Activated CD4-positive, alpha-beta T cell treated with anti-CD3 and anti-CD28 coated beads, Interleukin-2, amount 10 ng/mL, durations not matched to agents 7 days and 5 days (primary cell): ENCODE measurements around the gene THAP12. TPM values are rescaled to one million over a fixed set of nuclear protein-coding genes. Genes with fewer than 3 reads are reported as not detected.

Experiments
- CTCF ChIA-PET: fragments of 350-600 bp; sonication (Branson Sonifier 250); formaldehyde crosslinking; loops from one replicate; lab custom pipeline; 2021; ENCODE audit warnings: antibody characterized with exemption; lab: Charles Lee
- POLR2A ChIA-PET: fragments of 350-600 bp; sonication (Branson Sonifier 250); formaldehyde crosslinking; loops from one replicate; lab custom pipeline; 2021; ENCODE audit warnings: antibody characterized with exemption; lab: Charles Lee
- DNase-seq: peaks from one replicate; pipeline ENCODE4 v3.0.0-alpha.2; 2020
- H3K27ac Mint-ChIP-seq: one replicate; pipeline ENCODE4 v1.8.0; 2021; ENCODE audit warnings: mild to moderate bottlenecking, moderate library complexity, mixed read lengths
- H3K27me3 Mint-ChIP-seq: one replicate; pipeline ENCODE4 v1.8.0; 2021; ENCODE audit warnings: mixed read lengths
- H3K36me3 Mint-ChIP-seq: one replicate; pipeline ENCODE4 v1.8.0; 2021; ENCODE audit warnings: low read depth, mixed read lengths
- H3K4me1 Mint-ChIP-seq: one replicate; pipeline ENCODE4 v1.8.0; 2021; ENCODE audit warnings: mixed read lengths
- H3K4me3 Mint-ChIP-seq: one replicate; pipeline ENCODE4 v1.8.0; 2021; ENCODE audit warnings: mild to moderate bottlenecking, moderate library complexity, mixed read lengths
- H3K9me3 Mint-ChIP-seq: one replicate; pipeline ENCODE4 v1.8.0; 2021; ENCODE audit warnings: mixed read lengths
- total RNA-seq, 2 experiments: library from RNA; stranded (reverse); gene quantifications; one replicate each; pipeline ENCODE4 v1.2.3, GENCODE V29; 2021

THAP12 gene
- total RNA-seq, 2 experiments from 2014 or later, result 49.5 to 56.1 TPM

DNA sequence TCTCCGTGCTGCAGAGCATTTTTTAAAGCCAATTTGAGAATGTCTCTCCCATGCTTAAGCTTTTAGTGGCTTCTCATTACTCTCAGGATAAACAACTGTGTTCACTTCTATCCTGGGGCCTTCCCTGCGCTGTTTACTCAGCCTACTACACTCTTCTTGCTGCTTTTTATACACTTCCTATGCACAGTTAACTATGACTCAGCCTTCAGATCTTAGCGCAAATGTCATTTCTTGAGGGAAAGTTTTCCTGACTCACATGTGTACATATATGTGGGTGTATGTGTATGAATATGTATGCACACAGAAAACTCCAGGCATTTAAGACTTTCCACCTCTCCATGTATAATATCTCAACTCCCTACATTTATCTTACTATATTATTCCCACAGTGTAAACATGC lies 9.8 kb downstream of the THAP12 start:
- no peak for DNase-seq
- H3K4me3 Mint-ChIP-seq, result no peak overlapping the region
- ChIA-PET CTCF (no interaction called here), POLR2A (no interaction called here)
- no peaks in the 10 kb centered on the region for H3K27me3 Mint-ChIP-seq
- H3K36me3 Mint-ChIP-seq, result no peaks in the 10 kb centered on the region
- H3K27ac Mint-ChIP-seq, result no peak overlapping the region
- H3K9me3 Mint-ChIP-seq, result no peaks in the 10 kb centered on the region
- H3K4me1 Mint-ChIP-seq, result peaks cover 31% of the 10 kb centered on the region

DNA sequence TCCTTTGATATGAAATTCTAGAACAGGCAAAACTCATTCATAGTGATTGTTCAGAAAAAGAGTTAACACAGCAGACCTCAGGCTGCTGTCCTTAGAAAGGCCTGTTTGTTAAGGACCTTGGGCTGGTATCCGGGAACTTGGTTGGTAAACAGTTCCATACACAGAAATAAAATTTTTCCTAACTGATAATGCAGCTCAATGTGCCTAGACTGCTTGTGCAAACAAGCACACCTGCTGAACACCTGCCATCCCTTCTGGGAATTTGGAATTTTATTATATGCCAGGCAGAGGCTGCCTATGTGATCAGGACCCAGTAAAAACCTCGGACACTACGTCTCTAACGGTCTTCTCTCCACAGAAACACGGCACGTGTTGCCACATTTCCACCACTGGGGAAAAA lies 11.5 kb downstream of the THAP12 start:
- no peaks in the 10 kb centered on the region for H3K9me3 Mint-ChIP-seq
- ChIA-PET CTCF (no interaction called here), POLR2A (no interaction called here)
- no peak overlapping the region for H3K4me3 Mint-ChIP-seq
- H3K27ac Mint-ChIP-seq, result no peak overlapping the region
- no peak for DNase-seq
- H3K27me3 Mint-ChIP-seq, result no peaks in the 10 kb centered on the region
- peaks cover under 1% of the 10 kb centered on the region for H3K36me3 Mint-ChIP-seq
- peaks cover 27% of the 10 kb centered on the region for H3K4me1 Mint-ChIP-seq

DNA sequence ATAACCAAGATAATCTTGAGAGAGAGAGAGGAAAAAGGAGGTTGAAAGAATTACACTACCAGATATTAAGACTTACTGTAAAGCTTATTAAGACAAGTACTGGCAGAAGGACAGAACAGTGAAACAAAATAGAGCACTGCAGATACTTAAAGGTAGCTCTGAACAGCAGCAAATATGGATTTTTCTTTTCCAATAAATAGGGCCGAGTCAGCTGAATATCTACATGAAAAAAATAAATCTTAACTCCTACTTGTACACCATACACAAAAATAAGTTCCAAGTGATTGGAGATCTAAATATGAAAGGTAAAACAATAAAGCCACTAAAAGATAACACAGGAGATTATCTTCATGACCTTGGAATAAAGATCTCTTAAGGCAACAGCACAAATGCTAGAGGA lies 12.4 kb downstream of the THAP12 start:
- Mint-ChIP-seq H3K4me1 (peaks cover 23% of the 10 kb centered on the region), H3K9me3 (no peaks in the 10 kb centered on the region), H3K27ac (no peak overlapping the region), H3K27me3 (no peaks in the 10 kb centered on the region), H3K4me3 (no peak overlapping the region), H3K36me3 (peaks cover 6% of the 10 kb centered on the region)
- CTCF ChIA-PET, result no interaction called here
- POLR2A ChIA-PET, result no interaction called here
- DNase-seq, result no peak

DNA sequence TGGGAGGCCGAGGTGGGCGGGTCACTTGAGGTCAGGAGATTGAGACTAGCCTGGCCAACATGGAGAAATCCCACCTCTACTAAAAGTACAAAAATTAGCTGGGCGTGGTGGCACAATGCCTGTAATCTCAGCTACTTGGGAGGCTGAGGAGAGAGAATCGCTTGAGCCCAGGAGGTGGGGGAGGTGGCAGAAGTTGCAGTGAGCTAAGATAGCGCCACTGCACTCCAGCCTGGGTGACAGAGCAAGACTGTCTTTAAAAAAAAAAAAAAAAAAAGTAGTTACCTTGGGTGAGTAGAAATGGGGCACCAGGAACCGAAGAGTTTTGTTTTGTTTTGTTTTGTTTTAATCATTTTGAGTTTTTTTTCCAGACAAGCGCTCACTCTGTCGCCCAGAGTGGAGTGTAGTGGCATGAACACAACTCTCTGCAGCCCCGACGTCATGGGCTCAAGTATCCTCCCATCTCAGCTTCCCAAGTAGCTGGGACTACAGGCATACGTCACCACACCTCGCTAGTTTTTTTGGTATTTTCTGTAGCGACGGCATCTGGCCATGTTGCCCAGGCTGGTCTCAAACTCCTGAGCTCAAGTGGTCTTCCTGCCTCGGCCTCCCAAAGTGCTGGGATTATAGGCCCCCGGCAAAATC lies 15.8 kb downstream of the THAP12 start:
- Mint-ChIP-seq H3K9me3 (no peaks in the 10 kb centered on the region), H3K27ac (no peak overlapping the region), H3K4me3 (no peak overlapping the region), H3K36me3 (peaks cover 14% of the 10 kb centered on the region), H3K27me3 (no peaks in the 10 kb centered on the region), H3K4me1 (peaks cover 8% of the 10 kb centered on the region)
- ChIA-PET CTCF (interaction anchor here (1.3 kb wide), 1 partner anchor 17 kb away, joined by 4 read pairs; the partner anchor contains the start of gene GVQW3), POLR2A (no interaction called here)
- no peak for DNase-seq

DNA sequence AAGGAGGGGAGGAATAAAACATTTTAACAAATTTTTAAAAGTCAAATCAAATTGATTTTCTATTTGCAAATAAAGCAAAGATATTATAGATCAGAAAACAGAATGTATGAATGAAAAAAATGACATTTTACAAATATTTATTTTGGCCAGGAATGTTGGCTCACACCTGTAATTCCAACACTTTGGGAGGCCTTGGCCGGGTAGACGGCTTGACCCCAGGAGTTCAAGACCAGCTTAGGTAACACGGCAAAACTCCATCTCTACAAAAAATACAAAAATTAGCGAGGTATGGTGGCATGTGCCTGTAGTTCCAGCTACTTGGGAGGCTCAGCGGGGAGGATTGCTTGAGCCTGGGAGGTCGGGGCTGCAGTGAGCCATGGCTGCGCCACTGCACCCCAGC lies 18.2 kb downstream of the THAP12 start:
- ChIA-PET CTCF (interaction anchor here (0.5 kb wide), 1 partner anchor 1981 kb away, joined by 3 read pairs; no protein-coding TSS in a partner anchor), POLR2A (no interaction called here)
- DNase-seq, result no peak
- no peaks in the 10 kb centered on the region for H3K9me3 Mint-ChIP-seq
- no peak overlapping the region for H3K27ac Mint-ChIP-seq
- H3K27me3 Mint-ChIP-seq, result no peaks in the 10 kb centered on the region
- peaks cover 8% of the 10 kb centered on the region for H3K4me1 Mint-ChIP-seq
- H3K4me3 Mint-ChIP-seq, result no peak overlapping the region
- peaks cover 27% of the 10 kb centered on the region for H3K36me3 Mint-ChIP-seq

DNA sequence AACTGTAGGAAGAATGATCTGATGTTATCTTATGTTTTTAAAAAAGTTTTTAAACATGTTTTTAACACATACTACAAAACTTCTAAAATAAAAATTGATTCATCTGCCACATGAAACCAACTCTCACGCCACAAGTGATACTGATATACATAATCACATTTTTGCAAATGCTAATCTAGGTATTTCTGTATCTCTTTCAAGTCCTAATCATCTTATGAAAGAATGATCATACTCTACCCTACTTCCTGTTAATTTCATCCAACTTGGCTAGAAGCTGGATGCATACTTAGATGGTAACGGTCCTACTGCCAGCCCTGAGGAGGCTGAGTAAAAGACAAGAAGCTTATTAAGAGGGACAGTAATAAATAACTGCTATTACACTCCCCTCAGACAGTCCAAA lies 19.2 kb downstream of the THAP12 start:
- no peaks in the 10 kb centered on the region for H3K27me3 Mint-ChIP-seq
- no peak for DNase-seq
- H3K4me1 Mint-ChIP-seq, result peaks cover 8% of the 10 kb centered on the region
- no peak overlapping the region for H3K27ac Mint-ChIP-seq
- CTCF ChIA-PET, result no interaction called here
- H3K9me3 Mint-ChIP-seq, result no peaks in the 10 kb centered on the region
- H3K36me3 Mint-ChIP-seq, result peaks cover 29% of the 10 kb centered on the region
- no peak overlapping the region for H3K4me3 Mint-ChIP-seq
- POLR2A ChIA-PET, result no interaction called here

DNA sequence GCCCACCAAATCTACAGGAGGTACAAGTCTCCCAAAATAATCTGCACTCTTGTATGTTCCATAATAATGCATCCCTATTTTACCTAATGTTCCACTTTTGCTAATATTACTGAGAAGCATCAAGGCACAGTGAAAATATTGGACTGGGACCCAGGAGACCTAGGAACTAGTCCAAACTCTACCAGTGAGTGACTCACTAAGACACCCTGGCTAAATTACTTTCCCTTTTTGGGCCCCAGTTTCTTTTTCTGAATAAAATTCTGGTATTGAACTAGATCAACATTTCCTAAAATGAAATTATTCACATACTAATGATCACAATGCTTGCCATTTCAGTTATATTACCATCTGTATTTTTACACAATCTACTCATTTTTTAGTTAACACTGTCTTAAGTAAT lies 19.6 kb downstream of the THAP12 start:
- no peak overlapping the region for H3K27ac Mint-ChIP-seq
- no peak overlapping the region for H3K4me3 Mint-ChIP-seq
- H3K4me1 Mint-ChIP-seq, result peaks cover 8% of the 10 kb centered on the region
- ChIA-PET CTCF (no interaction called here), POLR2A (no interaction called here)
- H3K27me3 Mint-ChIP-seq, result no peaks in the 10 kb centered on the region
- no peaks in the 10 kb centered on the region for H3K9me3 Mint-ChIP-seq
- H3K36me3 Mint-ChIP-seq, result peaks cover 30% of the 10 kb centered on the region
- DNase-seq, result no peak

DNA sequence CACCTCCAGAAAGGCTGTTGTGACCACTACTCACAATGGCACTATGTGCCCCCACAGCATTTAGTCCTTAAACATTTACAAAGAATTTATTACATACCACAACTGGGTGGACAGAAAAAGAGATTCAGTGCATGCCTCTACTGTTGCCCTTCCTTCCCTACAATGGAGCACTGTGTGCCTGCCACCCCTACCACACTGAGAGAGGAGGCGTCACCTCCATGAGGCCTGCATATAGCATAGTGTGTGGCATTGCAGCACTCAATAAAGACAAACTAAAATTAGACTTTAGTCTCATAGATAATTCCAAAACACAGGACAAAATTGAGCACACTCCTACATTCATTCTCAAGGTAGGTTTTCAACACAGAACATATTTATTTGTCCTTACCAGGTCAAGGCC lies 25.8 kb downstream of the THAP12 start:
- no peaks in the 10 kb centered on the region for H3K4me1 Mint-ChIP-seq
- ChIA-PET CTCF (no interaction called here), POLR2A (no interaction called here)
- no peaks in the 10 kb centered on the region for H3K27me3 Mint-ChIP-seq
- H3K9me3 Mint-ChIP-seq, result peaks cover 12% of the 10 kb centered on the region
- DNase-seq, result no peak
- no peak overlapping the region for H3K27ac Mint-ChIP-seq
- H3K36me3 Mint-ChIP-seq, result peaks cover 65% of the 10 kb centered on the region
- H3K4me3 Mint-ChIP-seq, result no peak overlapping the region

DNA sequence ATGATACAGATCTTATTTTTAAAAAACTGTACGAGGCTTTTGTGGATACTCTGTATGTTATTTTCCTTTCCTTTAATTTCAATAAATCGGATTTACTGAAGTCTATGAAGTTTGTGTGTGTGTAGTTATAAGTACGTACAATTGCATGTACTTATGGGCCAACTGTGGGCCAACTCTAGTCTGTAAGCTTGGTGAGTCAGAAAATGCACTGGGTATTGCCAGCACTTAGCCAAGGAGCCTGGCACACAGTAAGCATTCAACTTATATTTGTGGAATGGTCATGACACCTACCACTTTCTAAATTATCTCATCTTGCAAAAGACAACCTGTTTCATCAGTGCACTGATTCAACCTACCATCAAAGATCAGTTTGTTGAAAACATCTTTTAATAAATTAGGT lies 32.6 kb downstream of the THAP12 start:
- H3K4me1 Mint-ChIP-seq, result no peaks in the 10 kb centered on the region
- H3K4me3 Mint-ChIP-seq, result no peak overlapping the region
- no peaks in the 10 kb centered on the region for H3K27me3 Mint-ChIP-seq
- ChIA-PET CTCF (interaction anchor here (0.7 to 0.9 kb wide), 2 partner anchors 135 to 1219 kb away, joined by 3 read pairs; no protein-coding TSS in a partner anchor), POLR2A (no interaction called here)
- H3K36me3 Mint-ChIP-seq, result peaks cover 21% of the 10 kb centered on the region
- DNase-seq, result no peak
- H3K9me3 Mint-ChIP-seq, result no peaks in the 10 kb centered on the region
- no peak overlapping the region for H3K27ac Mint-ChIP-seq

DNA sequence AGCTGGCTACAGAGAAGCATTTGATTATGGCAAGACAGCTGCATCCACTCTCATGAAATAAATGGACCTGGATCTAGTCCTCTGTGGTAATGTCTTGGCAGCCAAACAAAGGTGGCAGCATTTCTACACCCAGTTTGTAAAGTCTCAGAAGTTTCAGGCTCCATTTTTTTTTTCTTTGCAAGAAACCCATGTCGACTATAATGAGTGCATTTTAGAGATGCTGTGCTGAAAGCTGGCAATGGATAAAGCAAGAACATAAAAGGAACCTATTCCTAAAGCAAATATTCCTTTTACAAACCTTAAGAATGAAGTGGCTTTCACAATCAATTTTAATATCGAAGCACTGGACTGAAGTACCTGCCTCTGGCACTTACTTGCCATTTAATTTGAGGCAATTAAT lies 33.5 kb downstream of the THAP12 start:
- H3K4me1 Mint-ChIP-seq, result no peaks in the 10 kb centered on the region
- CTCF ChIA-PET, result interaction anchor here (0.9 kb wide), 1 partner anchor 134 kb away, joined by 3 read pairs; no protein-coding TSS in a partner anchor
- POLR2A ChIA-PET, result no interaction called here
- no peak for DNase-seq
- peaks cover 13% of the 10 kb centered on the region for H3K36me3 Mint-ChIP-seq
- no peaks in the 10 kb centered on the region for H3K27me3 Mint-ChIP-seq
- H3K9me3 Mint-ChIP-seq, result no peaks in the 10 kb centered on the region
- no peak overlapping the region for H3K27ac Mint-ChIP-seq
- no peak overlapping the region for H3K4me3 Mint-ChIP-seq

DNA sequence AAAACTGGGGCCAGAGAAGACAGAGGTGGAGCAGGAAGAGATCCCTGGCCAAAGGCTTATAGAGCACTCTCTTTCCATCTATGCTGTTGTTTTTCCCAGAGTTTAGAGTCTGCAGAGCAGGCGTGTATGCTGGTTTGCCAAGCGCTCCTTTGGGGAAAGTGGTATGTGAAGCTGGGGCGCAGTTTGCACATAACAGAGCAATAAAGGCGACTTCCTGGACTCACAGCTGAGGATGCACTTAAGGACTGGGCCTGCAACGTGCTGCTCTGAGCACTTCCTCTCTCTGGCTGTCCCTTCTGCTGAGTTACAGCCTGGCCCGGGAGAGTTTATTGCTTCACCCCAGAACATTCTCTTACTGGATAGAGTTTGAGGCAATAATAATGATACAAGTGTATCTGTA lies 41.7 kb downstream of the THAP12 start:
- CTCF ChIA-PET, result interaction anchor here (0.9 kb wide), 1 partner anchor 1890 kb away, joined by 3 read pairs; no protein-coding TSS in a partner anchor

DNA sequence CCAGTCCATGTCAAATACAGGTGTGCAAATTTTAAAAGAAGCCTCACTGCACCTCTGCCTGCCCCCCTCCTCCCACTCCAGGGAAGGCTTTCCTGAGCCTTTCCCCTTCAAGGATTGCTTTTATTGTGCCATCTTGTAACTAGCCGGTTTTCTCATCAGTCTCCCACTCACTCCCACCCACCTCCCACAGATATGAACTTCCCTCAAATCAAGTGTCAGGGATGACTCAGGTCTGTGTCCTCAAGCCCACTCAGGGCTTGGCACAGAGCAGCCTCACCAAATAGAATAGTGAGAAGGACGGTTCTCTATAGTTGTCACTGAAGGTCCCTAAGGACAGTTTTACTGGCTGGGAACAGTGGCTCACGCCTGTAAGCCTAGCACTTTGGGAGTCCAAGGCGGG lies 43.0 kb downstream of the THAP12 start:
- H3K4me3 Mint-ChIP-seq, result no peak overlapping the region
- POLR2A ChIA-PET, result no interaction called here

More for the DNA sequence above, 41.7 kb downstream of the THAP12 start:
- no peak overlapping the region for H3K4me3 Mint-ChIP-seq
- POLR2A ChIA-PET, result no interaction called here
- no peak overlapping the region for H3K27ac Mint-ChIP-seq
- H3K27me3 Mint-ChIP-seq, result no peaks in the 10 kb centered on the region
- no peak for DNase-seq
- H3K9me3 Mint-ChIP-seq, result peaks cover 22% of the 10 kb centered on the region
- H3K36me3 Mint-ChIP-seq, result peaks cover 2% of the 10 kb centered on the region
- peaks cover 9% of the 10 kb centered on the region for H3K4me1 Mint-ChIP-seq

DNA sequence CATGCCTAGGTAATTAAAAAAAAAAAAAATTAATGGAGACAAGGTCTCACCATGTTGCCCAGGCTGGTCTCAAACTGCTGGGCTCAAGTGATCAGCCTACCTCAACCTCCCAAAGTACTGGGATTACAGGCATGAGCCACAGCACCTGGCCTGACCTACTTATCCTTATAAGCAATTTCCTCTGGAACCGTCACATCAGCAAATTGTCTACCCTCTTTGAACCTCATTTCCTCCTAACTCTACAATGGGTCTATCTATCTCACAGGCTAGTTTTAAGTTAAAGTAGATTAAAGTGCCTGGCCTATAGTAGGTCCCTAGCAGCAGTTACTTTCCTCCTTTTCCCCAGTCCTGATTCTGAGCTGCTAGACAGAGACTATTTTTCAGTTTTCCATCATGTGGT lies 43.5 kb downstream of the THAP12 start:
- ChIA-PET CTCF (no interaction called here), POLR2A (no interaction called here)
- Mint-ChIP-seq H3K27ac (no peak overlapping the region), H3K4me3 (no peak overlapping the region), H3K4me1 (peaks cover 9% of the 10 kb centered on the region), H3K27me3 (no peaks in the 10 kb centered on the region), H3K36me3 (peaks cover 2% of the 10 kb centered on the region), H3K9me3 (peaks cover 27% of the 10 kb centered on the region)
- DNase-seq, result no peak

More for the DNA sequence above, 43.0 kb downstream of the THAP12 start:
- Mint-ChIP-seq H3K9me3 (peaks cover 27% of the 10 kb centered on the region), H3K27me3 (no peaks in the 10 kb centered on the region), H3K36me3 (peaks cover 2% of the 10 kb centered on the region), H3K4me1 (peaks cover 9% of the 10 kb centered on the region), H3K27ac (no peak overlapping the region)
- DNase-seq, result no peak
- CTCF ChIA-PET, result no interaction called here

DNA sequence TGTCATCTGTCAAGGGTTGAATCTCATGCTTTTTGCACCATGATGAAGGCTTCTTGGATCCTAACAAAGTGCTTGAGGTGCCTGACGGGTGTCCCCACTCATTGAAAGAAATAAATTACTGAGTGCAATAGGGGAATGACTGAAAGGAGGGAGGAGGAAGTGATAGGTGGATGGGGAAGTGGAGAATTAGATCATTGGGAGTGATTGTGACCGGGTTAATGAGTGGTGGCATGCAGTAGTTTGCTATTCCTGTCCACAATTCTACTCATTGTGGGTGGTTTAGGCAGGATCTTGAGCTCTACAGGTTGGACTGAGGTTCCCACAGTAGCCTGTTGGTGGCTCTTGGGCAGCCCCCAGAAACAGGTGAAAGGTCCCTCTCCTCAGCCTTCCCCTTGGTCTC lies 44.3 kb downstream of the THAP12 start:
- H3K4me3 Mint-ChIP-seq, result no peak overlapping the region
- H3K36me3 Mint-ChIP-seq, result peaks cover 2% of the 10 kb centered on the region
- peaks cover 9% of the 10 kb centered on the region for H3K4me1 Mint-ChIP-seq
- H3K27ac Mint-ChIP-seq, result no peak overlapping the region
- no peak for DNase-seq
- no peaks in the 10 kb centered on the region for H3K27me3 Mint-ChIP-seq
- ChIA-PET POLR2A (no interaction called here), CTCF (interaction anchor here (0.9 kb wide), 1 partner anchor 50 kb away, joined by 3 read pairs; no protein-coding TSS in a partner anchor)
- H3K9me3 Mint-ChIP-seq, result peaks cover 27% of the 10 kb centered on the region
